Stimulated activated naive CD4-positive, alpha-beta T cell (primary cell): Measurements from ENCODE around the gene SLC25A33.

ENCODE experiments used
- DNase-seq, 6 experiments: peaks; one replicate each; lab custom pipeline; 2025; lab: John Stamatoyannopoulos, UW

SLC25A33 gene

DNA sequence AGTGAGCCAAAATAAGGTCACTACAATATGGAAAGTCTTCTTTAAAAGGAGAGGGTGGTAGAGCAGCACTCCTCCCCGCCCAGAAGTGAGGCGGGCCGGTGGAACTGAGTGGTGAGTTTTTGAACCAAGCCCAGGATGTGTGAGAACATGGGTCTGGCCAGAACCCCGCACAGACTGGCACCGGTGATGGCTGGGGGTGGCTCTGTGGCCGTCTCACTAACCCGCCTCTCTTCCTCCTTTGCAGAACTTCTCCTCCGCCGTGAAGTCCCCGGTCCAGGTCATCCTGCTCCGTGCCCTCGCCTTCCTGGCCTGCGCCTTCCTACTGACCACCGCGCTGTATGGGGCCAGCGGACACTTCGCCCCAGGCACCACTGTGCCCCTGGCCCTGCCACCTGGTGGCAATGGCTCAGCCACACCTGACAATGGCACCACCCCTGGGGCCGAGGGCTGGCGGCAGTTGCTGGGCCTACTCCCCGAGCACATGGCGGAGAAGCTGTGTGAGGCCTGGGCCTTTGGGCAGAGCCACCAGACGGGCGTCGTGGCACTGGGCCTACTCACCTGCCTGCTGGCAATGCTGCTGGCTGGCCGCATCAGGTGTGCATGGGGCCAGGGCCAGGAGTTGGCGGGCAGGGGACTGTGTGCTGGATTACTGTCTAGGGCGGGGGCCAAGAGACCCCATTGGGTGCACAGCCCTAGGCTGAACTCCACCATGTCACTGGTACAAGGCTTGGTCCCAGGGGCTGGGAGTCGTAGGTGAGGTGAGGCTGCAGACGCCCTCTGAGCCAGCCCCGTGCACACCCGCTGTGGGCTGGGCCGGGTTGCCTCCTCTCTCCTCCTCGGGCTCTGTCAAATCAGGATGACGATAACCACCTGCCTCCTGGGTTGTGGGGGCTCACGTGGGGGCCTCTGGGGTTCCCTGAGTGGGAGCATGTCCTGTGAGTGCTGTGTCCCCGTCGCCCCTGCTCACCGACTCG is 61.9 kb downstream of the SLC25A33 start:
- DNase-seq = no peak

DNA sequence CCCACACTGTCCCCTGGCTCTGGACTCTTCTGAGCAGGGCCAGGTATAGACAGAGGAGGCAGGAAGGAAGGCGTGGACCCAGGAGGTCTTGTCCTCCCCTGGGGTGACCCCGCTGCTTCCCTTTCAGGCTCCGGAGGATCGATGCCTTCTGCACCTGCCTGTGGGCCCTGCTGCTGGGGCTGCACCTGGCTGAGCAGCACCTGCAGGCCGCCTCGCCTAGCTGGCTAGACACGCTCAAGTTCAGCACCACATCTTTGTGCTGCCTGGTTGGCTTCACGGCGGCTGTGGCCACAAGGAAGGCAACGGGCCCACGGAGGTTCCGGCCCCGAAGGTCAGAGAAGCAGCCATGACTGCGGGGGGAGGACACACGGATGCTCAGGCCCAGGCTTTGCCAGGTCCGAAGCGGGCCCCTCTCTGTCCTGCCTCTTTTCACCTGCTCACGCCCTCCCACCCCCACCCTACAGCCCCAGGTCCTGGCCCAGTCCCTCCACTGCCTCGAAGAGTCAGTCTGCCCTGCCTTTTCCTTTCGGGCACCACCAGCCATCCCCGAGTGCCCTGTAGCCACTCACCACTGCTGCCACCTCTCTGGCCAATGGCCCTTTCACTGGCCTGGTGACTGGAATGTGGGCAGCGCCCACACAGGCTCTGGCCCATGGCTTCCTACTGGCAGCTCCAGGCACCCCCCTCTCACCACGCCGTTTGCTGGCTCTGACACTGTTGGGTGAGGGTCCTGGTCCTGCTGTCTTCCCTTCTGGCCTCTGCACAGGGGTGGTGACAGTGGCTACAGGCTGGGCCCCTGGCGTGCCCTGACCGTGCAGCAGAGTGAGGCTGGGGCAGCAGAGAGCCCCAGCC is 62.9 kb downstream of the SLC25A33 start:
- DNase-seq = no peak

DNA sequence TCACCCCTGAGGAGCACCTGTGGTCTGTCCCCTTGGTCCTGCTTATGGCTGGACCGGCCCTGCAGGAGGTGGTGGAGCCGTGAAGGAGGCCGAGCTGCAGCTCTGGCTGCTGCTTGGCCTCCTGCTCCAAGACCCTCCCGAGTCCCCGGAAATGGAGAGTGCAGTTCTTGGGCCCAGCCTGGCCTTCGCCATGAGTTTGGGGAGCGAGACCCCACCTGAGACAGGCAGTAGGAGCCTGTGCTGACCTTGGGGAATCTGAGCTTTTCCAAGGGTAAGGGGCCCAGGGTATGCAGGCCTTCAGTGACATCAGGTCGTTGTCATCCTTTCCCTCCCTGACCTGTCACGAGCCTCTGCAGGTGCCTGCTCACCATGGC is 63.5 kb downstream of the SLC25A33 start:
- DNase-seq = no peak

DNA sequence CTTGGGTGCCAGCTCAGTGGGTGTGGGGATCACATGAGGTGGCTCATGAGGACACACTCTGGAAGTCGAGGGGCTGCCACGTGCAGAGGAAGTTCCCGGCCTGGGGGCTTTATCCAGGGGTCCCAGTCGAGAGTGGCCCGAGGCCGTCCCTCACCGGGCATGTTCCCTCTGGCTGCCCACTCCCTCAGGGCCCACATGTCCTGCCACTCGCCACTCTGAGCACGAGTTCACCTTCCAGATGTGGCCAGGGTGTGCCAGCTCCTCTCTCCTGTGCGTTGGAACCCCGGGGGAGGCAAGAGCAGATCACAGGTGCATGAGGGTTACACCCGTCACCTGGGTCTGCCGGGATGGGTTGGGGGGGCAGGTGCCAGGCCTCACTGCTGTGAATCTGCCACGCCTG is 64.0 kb downstream of the SLC25A33 start:
- no peak for DNase-seq

DNA sequence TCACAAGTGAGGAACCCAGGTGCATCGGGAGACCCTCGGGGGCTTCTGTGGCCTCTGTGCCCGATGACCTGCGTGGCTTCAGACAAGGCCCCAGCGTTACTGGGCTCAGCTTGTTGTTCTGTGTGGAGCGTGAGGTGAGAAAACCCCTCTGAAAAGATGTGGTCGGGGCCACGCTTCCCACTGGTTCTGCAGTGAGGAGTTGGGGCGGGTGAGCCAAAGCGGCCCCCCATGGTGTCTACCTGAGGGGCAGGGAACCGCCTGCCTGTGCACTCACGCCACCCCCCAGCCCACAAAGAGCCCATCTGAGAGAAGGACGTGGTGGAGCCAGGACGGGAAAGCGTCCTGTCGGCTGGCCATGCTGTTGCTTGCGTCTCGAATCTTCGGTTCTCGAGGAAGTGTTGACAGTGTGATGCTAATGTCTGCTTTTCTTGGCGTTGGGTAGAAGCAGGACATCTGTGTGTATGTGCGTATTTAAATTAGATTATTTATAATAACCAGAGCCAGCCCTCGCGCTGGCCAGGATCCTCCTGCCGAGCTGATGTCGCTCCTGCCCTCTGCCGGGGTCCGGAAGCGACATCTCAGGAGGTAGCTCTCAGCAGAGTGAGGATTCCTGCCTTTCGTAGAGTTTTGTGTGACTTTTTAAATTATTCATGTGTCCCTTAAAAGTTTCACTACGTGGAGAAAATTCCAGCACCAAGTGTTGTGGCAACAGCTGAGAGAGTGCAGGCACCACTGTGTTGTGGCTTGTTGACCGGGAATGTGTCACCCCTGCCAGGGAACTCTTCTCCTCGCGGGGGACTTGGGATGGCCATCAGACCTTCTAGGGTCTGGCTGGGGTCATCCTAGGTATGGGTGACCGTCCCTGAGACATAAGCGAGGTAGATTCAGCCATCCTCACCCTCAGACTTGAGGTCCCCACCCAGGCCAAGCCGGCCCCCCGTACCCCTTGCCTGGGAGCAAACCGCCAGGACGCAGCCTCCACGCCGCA is 64.8 kb downstream of the SLC25A33 start:
- no peak for DNase-seq

DNA sequence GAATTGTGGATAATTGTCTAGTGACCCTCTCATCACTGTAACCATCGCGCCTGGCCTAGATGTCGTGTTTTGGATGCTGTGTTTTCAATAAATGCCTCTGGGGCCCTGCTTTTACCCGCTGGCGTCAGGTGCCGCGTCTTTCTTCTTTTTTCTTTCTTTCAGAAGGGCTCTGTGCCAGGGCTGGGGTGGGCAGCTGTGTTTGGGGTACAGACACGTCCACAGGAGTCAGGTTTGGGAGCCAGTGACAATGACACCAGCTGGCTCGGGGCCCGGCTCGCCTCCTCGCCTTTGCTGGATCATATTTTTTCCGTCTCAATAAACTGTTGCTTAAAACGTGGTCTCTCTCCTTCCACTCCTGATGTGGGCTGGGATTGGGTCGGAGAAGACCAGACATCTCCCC is 65.6 kb downstream of the SLC25A33 start:
- no peak for DNase-seq

DNA sequence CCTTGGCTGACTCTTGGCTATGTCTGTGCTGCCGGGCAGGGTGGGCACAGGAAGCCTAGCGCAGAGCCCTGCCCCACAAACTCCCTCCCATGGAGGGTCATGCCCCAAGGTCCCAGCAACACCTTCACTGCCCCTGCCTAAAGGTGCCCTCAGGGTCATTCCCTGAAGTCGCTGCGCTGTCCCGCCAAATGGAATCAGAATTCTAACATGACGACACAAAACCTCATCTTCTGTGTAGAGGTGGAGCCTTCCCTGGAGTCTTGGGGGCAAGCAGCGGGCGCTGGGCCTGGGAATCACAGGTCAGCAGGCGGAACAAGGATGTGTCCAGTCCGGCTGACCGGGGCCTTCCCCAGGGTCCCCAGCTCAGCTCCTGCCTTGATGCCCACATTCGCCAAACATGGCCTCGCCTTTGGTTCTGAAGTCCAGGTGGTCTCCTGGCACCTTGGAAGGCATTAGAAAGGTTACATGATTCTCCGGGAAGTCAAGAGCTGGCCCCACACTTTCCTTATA is 66.7 kb downstream of the SLC25A33 start:
- DNase-seq = no peak

DNA sequence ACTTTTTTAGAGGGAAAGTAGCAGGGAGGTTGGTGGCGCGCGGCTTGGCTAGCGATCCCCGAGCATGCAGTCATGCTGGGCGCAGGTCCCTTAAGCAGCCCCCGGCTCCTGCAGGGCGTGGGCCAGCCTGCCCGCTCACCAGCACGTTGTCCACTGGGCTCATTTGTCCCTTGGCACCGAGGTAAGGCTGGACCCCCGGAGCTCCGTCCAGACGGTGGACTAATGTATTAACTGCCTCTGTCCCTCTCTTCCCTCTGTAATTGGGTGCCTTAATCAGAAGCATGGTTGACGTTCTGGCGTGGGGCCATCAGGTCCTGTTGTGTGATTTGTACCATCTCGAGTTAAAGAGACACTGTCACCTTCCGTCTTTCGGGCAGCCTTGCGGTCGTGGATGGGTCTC is 67.2 kb downstream of the SLC25A33 start:
- DNase-seq = no peak

DNA sequence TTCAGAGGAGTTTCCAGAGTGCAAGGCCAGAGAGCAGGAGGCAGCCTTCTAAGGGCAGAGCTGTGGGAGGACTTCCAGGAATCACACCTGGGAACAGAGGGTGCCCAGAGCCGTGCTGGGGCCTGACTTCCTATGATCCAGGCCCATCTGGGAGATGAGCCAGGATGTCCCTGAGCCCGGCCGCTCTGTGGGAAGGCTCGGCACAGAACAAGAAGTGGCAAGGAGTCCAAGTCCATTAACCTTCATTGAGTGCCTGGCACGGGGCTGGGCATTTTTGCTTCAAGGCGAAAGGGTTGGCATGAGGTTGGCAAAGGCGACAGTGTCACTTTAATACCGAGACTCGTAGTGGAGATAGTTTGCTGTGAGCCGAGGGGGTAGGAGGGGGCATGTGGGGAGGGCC is 67.7 kb downstream of the SLC25A33 start:
- DNase-seq = no peak

DNA sequence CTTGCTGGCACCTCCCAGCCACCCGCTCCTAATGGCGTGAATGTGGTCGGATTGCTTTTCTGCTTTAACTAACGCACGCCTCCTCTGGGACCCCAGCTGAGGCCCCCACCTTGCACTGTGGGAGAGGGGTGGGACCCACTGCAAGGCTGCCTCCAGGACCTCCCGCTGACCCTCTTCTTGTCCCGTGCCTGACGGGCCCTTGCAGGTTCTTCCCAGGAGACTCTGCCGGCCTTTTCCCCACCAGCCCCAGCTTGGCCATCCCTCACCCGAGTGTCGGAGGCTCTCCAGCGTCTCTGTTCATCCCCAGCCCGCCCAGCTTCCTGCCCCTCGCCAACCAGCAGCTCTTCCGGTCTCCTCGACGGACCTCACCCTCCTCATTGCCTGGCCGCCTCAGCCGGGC is 68.1 kb downstream of the SLC25A33 start:
- DNase-seq = no peak

DNA sequence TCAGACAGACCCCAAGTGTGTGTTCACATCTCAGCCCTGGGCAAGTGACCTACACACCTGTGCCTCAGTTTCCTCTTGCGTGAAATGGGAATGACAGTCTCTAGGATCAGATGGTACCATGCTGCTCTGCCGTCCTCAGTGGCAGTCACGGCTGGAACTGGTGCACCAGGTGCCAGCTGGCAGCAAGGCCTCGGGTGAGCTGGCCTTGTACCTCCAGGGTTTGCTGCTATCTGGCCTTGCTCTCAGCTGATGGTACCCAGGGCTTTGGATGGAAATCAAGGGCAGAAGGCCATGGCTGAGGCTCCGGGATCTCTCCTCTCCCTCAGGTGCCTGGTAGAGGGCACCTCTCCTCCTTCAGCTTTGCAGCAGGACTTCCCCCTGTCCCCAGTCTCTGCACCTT is 70.7 kb downstream of the SLC25A33 start:
- DNase-seq = no peak

DNA sequence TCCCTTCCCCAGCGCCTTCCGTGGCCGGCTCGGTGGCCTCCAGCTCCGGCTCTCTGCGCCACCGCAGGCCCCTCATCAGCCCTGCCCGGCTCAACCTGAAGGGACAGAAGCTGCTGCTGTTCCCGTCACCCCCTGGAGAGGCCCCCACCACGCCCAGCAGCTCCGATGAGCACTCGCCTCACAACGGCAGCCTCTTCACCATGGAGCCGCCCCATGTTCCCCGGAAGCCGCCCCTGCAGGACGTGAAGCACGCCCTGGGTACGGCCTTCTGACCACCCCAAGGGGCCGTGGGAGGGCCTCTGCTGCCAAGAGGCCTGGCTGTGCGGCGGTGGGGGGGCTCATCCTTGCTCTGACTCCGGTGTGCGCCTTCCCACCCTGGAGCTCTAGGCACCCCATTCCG is 71.3 kb downstream of the SLC25A33 start:
- DNase-seq = no peak

DNA sequence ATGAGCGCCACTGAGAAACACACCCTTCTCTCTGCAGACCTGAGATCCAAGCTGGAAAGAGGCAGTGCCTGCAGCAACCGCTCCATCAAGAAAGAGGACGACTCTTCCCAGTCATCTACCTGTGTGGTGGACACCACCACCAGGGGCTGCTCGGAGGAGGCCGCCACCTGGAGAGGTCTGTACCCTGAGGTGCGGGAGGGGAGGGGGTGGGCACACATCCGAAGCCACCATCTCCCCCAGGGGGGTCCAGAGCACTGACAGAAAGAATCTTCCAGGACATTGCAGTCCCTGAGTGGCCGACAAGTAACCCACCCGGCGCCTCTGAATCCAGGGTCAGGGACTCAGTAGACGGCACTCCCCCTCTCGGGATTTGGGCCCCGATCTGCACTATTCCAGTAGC is 72.5 kb downstream of the SLC25A33 start:
- no peak for DNase-seq

DNA sequence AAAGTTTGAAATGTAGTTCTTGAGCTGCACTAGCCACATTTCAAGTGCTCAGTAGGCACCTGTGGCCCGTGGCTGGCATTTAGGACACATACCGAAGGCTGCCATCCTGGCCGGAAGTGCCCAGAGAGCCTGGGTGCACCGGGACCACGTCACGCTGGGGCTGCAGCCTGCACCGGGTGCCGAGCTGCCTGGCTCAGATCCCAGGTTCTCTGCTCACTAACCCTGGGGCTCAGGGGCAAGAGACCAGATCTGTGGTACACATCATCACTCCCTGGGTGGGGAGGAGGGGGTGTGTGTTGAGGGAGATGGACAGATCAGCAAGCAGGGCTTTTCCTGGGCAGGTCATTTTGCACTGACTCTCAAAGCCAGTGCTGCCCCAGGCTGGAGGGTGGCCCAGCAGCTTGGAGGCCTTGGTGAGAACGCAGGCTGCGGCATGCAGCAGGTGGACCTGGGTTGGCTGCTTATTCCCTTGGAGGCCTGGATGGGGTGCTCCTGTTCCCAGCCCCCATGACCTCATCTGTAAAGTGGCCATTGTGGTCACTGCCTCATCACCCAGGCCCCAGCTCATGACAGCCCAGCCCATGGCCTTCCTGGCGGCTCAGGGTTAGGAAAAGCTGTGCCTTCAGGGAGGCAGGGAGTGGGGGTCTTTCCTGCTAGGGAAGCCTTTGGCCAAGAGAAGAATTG is 73.0 kb downstream of the SLC25A33 start:
- DNase-seq = no peak

DNA sequence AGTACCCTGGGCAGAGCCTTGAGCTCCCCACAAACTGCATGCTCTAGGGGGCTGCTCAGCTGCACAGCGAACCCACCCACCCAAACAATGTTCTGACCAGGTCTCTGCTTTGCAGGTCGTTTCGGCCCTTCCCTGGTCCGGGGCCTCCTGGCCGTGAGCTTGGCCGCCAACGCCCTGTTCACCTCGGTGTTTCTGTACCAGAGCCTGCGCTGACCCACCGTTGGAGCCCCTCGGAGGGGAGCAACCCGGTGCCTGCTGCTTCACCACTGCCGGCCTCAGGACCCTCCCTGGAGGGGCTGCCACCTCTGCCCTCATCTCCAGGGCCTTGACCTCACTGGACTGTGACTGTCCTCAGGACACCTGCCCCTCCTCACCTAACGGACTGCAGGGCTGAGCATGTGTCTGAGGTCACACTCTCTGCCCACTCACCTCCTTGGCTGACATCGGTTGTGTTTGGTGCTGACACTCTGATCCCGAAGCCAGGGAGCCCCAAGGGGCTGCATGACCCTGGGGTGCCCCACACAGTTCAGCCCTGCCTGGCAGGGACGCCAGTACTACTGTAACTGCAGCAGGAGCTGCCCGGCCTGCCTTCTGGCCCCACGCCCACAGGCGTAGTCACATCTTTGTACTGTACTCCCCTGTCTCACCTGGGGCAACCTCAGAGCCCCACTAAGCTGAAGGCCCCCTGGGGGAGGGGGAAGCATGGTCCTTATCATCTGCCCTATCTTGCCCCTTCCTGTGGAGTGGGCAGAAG is 73.8 kb downstream of the SLC25A33 start:
- no peak for DNase-seq

DNA sequence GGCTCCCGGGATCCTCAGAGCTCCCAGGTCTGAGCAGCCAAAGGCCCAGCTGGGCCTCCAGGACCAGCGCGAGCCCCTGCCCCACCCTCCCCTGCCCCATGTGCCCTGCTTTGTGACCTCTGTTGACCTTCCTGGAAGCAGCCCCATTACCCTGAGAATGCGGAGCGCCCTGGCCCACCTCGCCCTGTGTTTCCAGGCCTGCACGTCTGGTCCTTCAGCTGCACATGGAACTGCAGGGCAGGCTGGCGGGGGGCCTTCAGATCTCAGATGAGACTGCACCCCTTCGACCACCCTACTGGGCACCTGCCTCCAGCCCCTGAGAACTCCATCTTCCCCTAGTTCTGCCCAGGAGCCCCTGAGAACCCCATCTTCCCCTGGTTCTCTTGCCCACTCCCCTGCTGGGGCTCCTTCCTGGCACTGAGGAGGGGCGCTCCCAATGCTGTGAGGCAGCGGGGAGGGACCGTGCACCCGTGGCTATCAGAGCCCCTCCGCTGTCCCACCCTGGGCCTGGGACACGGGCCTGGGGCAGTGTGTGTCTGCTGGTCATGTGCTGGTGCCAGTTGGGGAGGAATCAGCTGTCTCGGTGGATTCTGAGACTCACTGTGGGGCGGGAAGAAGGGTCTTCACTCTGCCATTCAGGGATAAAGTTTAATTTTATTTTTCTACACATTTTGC is 74.5 kb downstream of the SLC25A33 start:
- DNase-seq = no peak

DNA sequence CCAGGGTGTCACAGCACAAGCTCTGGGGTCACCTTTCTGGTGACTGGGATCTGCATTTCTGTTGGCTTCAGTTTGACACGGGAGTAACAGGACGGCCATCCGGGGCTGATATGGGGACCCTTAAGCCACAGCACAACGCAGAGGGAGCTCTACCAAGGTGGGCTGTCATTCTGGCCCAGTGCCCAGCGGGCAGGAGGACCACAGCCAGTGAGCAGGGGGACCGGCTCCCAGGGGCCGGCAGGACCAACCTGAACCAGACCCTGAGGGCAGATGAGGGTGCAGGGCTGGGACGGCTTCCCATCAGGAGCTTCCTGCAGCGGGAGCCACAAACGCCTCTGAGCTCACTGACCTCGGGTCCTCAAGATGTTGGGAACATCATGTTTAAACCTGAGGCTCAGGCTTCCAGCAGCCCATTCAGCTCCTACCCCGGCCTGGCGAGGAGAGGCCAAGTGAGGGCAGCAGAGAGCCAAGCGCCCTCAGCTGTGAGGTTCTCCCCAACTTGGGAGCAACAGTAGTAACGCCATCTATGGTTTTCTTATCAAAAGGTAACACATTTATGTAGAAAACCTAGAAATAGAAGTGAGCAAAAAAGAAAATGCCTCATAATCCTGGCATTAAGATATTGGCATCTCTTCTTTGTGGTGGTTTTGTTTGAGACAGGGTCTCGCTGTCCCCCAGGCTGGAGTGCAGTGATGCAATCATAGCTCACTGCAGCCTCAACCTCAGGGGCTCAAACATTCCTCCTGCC is 76.2 kb downstream of the SLC25A33 start:
- peak; percentile 11 to 56 (median 30) for DNase-seq

DNA sequence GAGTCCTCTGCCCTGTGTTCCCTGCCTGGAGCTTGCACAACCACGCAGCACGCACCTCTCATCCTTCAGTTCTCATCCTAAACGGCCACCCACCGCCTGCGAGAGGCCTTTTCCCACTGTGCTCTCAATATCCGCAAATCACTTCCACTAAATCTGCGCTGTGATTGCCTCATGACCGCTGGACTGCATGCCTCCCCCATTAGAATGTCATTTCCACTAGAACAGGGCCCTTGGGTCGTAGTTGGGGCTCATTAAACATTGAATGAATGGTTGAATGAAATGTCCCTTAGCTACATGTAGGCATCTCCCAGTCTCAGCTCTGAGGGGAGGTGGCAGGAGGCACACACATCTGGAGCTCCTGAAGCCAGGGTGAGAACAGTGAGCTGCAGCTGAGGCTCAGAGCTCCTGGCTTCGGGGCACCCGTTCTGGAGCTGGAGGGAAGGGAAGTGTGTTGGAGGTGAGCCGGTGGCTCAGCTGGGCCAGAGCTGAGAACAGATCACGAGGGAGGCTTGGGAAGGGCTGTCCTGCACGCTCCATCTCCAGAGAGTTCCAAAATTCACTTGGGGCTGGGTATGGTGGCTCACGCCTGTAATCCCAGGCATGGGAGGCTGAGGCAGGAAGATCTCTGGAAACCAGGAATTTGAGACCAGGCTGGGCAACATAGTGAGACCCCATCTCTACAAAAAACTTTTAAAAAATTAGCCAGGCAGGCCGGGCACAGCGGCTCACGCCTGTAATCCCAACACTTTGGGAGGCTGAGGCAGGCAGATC is 79.8 kb downstream of the SLC25A33 start:
- no peak for DNase-seq
